ENCODE data around the gene RAB28.

Gene RAB28

GRCh38 chr4:13511101-13511500 is 27.0 kb upstream of the RAB28 start:
- no peak for DNase-seq (ENCODE audit: extremely low read depth in 1 of 2, low read depth in 1 of 2)

DNA sequence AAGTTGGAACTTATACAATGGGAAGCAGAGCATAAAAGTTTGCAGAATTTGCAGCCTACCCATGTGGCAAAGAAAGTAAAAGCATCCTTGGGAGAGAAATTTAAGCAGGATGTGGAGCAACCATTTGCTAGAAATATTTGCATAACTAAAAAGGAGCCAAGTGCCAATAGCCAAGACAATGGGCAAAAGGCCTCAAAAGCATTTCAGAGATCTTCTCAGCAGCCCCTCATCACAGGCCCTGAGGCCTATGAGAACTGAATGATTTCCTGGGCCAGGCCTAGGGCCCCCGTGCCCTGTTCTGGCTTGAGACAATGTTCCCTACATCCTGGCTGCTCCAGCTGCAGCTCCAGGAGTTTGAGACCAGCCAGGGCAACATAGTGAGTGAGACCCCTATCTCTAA is 25.3 kb upstream of the RAB28 start:
- DNase-seq (ENCODE audit: extremely low read depth in 1 of 2, low read depth in 1 of 2), result no peak

DNA sequence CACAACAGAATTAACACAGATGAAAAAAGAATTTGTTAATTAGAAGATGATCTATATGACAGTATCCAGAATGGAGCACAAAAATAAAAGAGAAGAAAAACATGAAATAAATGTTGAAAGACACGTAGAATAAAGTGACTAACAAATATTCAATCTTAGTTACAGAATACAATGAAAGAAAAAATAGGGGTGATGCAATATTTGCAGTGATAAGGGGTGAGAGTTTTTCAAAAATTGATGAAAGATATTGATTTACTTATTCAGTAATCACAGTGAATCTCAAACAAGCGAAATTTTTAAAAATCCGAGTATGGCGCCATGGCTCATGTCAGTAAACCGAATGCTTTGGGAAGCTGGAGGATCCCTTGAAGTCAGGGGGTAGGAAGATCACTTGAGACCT is 20.2 kb upstream of the RAB28 start:
- no peak for DNase-seq (ENCODE audit: extremely low read depth in 1 of 2, low read depth in 1 of 2)

DNA sequence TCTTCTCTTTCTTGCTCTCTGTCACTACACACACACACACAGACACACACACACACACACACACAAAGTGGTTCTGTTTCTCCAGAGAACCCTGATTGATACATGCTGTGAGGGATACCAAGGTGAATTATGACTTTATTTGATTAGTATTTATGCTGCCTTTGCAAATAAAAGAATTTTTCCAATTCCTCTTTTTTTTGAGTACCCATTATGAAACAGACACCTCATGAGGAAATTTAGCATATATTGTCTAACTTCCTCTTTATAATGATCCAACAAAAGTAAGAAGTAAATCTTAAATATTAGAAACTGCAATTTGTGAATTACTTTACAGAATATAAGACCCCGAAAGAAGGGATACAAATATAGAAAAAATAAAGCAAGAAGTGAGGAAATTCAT is 14.3 kb upstream of the RAB28 start:
- no peak for DNase-seq (ENCODE audit: extremely low read depth in 1 of 2, low read depth in 1 of 2)

- no peak for DNase-seq (ENCODE audit: extremely low read depth in 1 of 2, low read depth in 1 of 2)
Observed at GRCh38 chr4:13496605-13497004, 12.5 kb upstream of the RAB28 start.

GRCh38 chr4:13495753-13496152 is 11.6 kb upstream of the RAB28 start:
- no peak for DNase-seq (ENCODE audit: extremely low read depth in 1 of 2, low read depth in 1 of 2)

GRCh38 chr4:13493793-13494192 is 9.7 kb upstream of the RAB28 start:
- DNase-seq (ENCODE audit: extremely low read depth in 1 of 2, low read depth in 1 of 2), result no peak

DNA sequence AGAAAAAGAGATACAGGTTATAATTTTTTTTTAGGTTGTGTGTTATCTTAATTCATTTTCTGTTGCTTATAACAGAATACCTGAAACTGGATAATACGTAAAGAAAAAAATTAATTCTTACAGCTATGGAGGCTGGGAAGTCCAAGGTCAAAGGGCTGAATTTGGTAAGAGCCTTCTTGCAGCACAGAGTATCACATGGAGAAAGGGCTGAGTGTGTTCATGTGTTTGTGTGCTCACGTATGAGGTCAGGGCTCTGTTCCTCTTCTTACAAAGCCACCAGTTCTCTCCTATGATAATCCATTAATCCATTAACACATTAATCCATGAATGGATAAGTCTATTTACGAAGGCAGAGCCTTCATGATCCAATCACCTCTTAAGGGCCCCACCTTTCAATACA is 8.6 kb upstream of the RAB28 start:
- no peak for DNase-seq (ENCODE audit: extremely low read depth in 1 of 2, low read depth in 1 of 2)

GRCh38 chr4:13484749-13485221 is 645 bp upstream of the RAB28 start:
- peak in 1 of 2 donors; percentile 1 for DNase-seq (ENCODE audit: extremely low read depth in 1 of 2, low read depth in 1 of 2)

DNA sequence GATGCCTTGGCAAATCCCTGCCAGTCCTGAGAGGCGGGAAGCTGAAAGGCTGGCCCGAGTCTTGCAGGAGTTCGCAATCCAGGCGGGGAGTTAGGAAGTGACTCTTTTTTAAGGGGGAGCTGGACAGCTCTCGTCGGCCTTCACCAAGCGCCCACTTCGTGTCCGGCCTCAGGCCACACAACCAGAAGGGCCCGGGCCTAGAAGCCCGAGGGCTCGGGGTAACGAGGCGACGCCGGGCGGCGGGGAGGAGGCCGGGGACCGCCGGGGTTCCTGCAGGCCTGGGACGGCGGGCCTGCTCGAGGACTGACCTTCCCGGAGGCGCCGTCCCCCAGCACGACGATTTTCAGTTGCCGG is 395 bp downstream of the RAB28 start:
- DNase-seq (ENCODE audit: extremely low read depth in 1 of 2, low read depth in 1 of 2), result peak in 1 of 2 donors; percentile 2

DNA sequence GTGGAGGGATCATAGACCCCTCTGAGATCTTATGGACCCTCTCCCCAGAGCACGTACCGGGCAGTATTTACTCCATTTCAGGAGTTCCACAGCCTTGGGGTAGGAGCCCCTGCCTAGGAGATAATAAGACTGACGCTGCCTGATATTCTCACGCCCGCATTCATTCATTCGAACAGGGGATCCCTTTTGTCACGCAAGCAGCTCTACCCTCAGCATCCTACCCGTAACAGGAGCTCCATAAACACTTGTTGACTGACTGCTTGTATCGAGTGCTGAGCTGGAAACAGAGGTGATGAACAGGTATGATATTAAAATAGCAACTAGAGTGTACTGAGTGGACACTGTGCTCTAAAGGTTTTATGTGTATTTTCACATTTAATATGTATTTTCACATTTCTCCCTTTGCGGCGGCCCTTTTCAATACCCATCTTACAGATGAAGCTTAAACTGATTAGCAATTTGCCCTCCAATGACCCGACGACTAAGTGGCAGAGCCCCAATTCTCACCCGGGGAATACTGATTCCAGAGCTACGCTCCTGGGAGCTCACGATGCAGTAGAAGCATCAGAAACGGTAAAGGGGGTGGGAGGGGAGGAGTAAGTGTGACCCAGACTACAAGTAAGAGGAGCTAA is 888 bp downstream of the RAB28 start:
- no peak for DNase-seq (ENCODE audit: extremely low read depth in 1 of 2, low read depth in 1 of 2)

DNA sequence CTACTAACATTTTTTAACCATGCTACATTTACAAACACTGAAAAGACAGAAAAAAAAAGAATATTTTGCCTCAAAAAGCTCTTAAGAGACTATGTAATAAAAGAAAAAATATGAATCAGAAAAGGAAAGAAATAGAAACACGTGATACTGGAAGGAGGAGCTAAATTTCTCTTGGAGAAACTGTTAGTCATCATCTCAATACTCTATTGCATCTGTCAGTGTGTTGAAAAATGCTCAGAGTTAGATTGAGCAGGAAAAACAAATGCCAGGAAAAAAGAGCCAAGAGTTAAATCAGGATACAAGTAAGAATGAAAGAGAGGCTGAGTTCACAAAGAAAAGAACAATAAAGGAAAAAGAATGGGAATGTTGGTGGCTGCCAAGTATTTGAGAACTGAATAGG is 2.6 kb downstream of the RAB28 start:
- DNase-seq (ENCODE audit: extremely low read depth in 1 of 2, low read depth in 1 of 2), result no peak

- DNase-seq (ENCODE audit: extremely low read depth in 1 of 2, low read depth in 1 of 2), result no peak
Observed at GRCh38 chr4:13478707-13479106, 5.4 kb downstream of the RAB28 start.

- no peak for DNase-seq (ENCODE audit: extremely low read depth in 1 of 2, low read depth in 1 of 2)
Observed at GRCh38 chr4:13478131-13478530, 6.0 kb downstream of the RAB28 start.

DNA sequence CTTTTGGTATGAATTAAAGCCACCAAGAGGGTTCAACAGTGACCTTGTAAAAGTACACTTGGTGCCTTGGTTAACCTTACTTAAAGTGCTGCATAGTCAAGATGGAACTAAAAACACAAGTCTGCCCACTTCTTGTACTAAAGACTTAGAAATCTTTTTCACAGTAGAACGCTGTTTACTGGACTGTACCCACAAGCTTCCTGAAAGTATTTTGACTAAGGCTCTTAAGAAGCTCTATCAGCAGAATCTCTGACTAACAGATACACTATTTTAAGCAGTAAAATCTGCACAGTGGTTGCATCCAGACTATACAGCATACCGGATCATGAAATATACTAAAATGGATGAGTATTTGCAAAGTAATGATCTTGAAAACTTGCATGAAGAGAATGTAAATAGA is 7.2 kb downstream of the RAB28 start:
- no peak for DNase-seq (ENCODE audit: extremely low read depth in 1 of 2, low read depth in 1 of 2)

DNA sequence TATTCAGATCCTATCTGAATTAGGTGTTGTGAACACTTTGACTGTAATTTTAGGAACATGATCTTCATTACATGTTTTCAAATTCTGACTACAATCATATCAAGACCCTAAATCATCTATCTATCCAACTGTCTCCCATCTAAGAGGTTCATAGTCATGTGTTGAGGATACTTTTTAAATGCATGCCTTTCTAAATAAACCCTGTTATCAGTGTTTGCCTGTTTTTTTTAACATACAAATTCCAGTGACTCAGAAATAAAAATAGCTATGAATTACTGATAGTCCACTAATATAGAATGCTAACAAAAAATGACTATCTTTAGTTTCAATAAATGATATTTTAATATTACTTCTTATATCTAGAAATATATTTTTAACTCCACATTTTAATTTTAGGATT is 8.0 kb downstream of the RAB28 start:
- no peak for DNase-seq (ENCODE audit: extremely low read depth in 1 of 2, low read depth in 1 of 2)

DNA sequence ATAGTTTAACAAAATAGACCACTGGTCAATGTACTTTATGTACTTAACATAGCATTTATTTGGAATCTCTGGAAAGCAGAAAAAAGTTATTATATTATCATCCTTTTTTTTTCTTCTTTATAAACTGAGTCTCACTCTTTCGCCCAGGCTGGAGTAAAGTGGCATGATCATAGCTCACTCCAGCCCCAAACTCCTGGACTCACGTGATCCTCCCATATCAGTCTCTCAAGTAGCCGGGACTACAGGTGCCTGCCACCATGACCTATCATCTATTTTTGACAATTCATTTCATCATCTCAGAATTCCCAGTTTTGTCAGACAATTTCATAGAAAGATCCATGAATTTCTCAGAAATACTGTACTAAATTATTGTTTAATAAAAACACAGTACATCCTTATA is 12.7 kb downstream of the RAB28 start:
- DNase-seq (ENCODE audit: extremely low read depth in 1 of 2, low read depth in 1 of 2), result no peak

DNA sequence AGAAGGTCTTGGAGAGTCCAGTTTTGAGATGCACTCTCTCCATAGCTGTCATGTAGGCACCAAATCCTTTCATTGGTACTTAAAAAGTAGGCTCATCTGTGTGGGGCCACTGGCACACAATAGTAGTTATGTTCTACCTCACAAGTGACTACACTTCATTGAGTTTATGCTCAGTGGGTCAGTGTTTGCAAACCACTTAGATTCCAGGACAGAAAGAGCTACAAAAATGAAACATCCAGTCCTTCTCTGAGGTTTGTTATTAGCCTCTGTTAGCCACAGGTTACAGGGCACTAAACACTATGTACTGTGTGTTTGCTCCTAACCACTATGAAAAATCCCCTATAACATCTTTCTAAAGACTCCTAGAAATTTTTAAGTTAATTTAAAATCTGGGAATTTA is 13.8 kb downstream of the RAB28 start:
- DNase-seq (ENCODE audit: extremely low read depth in 1 of 2, low read depth in 1 of 2), result no peak

DNA sequence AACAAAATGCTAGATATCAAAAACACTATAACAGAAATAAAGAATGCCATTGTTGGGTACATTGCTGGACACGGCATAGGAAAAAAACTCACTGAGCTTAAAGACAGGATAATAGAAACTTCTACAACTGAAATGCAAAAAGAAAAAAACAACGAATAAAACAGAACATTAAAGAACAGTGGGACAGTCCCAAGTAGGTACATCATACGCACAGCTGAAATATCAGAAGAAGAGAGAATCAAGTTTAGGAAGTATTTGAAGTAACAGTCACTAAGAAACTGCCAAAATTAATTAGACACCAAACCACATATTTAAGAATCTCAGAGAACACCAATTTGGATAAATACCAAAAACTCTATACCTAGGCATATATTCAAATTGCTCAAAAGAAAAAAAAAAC is 19.2 kb downstream of the RAB28 start:
- DNase-seq (ENCODE audit: extremely low read depth in 1 of 2, low read depth in 1 of 2), result no peak

DNA sequence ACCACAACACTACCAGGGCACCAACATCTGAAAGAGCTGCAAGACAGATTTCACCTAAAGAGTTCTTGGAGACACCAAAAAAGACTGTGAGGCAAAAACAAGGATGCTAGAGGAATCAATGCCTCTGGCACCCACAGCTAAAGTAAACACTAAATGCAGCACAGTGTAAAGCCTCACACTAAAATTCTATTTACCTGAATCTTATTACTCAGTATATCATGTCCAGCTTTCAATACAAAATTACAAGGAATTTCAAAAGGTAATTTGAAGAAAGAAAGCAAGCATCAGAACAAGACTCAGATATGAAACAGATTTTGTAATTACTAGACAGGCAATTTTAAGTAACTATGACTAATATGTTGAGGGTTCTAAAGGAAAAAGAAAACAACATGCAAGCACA is 19.6 kb downstream of the RAB28 start:
- DNase-seq (ENCODE audit: extremely low read depth in 1 of 2, low read depth in 1 of 2), result no peak

DNA sequence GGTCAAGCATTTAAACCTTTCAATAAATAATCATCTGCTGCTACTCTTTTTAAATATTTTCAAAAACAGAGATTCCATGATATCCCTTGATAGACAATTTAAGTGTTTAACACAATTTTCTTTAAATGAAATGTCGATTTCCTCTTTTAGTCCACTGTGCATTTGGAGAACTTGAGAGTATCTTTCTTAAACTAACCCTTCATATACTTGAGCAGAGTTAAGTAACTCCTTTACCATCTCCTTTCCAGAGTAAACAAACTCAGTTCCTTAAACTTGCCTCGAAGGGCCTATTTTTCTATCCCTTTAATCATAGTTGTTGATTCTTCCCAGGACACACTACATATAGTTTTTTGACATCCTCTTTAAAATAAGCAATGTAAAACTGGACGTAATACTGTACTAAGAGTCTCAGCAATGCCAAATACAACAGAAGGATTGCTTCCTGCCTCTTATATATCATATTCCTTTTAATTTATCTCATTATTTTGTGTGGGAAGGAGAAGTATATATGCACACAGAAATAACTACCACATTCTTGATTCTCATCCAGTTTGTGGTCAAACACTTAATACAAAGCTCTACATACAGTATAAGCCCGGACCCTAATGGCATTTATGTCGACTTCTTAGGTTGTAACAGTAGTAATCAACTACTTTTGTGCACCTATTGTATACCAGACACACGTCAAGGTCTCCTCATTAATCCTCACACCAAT is 22.8 kb downstream of the RAB28 start:
- DNase-seq (ENCODE audit: extremely low read depth in 1 of 2, low read depth in 1 of 2), result no peak

- DNase-seq (ENCODE audit: extremely low read depth in 1 of 2, low read depth in 1 of 2), result no peak
Observed at GRCh38 chr4:13455411-13455810, 28.7 kb downstream of the RAB28 start.

GRCh38 chr4:13454786-13455185 is 29.4 kb downstream of the RAB28 start:
- DNase-seq (ENCODE audit: extremely low read depth in 1 of 2, low read depth in 1 of 2), result no peak

Measured in stimulated activated CD8-positive, alpha-beta memory T cell treated with anti-CD3 and anti-CD28 coated beads, Interleukin-7, amount 100 ng/mL, for 48 hours (primary cell).